ENCODE data around the gene TSHZ1.

The TSHZ1 gene

DNA sequence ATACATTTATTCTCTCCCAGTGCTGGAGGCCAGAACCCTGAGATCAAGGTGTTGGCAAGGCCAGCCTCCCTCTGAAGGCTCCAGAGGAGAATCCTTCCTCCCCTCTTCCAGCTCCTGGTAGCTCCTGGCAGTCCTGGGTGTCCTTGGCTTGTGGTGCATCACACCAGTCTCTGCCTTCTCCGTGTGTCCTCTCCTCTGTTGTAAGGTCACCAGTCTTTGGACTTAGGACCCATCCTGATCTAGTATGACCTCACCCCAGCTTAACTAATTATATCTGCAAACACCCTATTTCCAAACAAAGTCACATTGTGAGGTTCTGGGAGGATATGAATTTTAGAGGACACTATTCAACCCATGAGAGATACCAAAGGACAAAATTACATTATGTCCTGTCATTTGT lies 31.1 kb downstream of the TSHZ1 start:
- DNase-seq (ENCODE audit: low read depth in 4 of 4, low spot score in 1 of 4), result no peak

DNA sequence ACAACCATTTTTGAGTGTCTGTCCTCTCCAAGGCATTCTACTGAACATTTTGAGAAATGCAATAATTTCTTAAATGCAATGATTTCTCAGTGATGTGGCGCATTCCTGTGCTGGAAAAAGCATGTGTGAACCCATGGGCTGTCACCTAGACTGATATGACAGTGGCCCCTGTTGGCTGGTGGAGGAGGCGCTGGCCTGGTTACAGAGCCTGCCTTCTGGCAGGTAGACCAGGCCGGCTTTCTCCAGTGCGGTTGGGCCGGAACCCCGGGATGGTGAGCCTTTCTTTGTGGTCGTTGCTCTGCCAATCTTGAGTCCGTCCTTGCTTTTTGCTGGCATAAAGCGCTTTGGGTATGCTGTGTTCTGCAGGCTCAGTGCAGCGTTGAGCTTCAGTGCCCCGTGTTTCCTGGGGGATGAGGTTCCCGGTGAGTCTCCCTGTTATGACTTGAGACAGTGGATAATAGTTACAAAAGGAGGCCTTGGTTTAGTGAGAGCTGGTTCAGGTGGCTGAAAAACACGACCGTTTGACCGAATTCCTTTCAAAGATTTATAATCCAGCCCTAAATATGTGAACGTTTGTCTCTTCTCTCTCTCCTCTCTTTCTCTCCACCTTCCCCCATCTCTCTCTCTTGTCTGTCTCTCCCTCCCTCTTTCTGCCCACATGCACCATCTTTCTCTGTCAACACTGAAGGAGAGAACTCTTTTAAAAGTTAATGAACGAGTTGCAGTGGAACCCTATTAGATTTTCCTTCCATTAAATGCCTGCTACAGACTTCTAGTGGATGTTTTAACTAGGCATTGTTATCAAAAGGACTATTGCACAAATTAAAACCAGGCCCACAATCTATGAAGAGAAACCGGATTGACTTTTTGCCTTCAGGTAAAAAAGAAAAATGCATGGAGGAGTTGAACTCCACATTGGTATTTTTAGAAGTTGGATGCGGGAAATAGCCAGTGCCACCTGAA lies 34.0 kb downstream of the TSHZ1 start:
- no peak for DNase-seq (ENCODE audit: low read depth in 4 of 4, low spot score in 1 of 4)

DNA sequence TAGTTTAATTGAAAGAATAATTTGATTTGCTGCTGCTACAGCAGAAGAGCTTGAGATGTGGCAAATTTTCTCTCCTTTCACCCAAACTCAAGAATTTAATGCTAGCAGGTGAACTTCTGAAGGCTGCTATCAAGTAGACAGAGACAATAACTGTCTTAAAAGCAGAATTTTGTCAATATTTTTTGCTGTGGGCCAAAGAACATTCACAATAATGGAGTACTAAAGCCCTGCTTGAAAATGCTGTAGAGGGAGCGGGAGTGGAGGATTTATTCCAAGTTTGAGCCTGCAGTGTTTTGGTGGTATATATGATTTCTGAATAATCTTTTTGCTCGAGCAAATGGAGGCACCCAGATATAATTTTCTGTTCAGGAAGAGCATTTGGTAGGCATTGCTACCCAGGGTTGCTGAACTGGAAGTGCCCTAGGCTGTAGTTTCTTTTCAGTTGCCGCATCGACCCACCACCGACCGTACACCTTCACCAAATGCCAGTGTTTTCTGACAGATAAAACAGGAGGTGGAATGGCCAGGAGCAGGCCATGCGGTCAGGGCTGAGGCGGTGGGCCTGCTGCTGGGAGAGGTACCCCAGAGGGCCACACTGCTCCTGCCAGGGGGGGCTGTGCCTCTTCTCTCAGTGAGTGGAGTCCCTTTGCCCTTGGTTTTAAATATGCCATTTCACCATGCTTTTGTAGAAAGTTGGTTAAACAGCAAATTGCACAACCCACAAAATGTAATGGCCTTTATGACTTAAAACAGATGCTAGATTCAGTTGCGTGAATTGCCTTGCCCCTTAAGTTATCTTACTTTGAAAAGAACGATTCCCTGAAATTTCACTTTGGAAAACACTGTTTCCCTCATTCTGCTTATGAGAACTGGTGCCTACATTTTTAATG lies 36.4 kb downstream of the TSHZ1 start:
- no peak for DNase-seq (ENCODE audit: low read depth in 4 of 4, low spot score in 1 of 4)

DNA sequence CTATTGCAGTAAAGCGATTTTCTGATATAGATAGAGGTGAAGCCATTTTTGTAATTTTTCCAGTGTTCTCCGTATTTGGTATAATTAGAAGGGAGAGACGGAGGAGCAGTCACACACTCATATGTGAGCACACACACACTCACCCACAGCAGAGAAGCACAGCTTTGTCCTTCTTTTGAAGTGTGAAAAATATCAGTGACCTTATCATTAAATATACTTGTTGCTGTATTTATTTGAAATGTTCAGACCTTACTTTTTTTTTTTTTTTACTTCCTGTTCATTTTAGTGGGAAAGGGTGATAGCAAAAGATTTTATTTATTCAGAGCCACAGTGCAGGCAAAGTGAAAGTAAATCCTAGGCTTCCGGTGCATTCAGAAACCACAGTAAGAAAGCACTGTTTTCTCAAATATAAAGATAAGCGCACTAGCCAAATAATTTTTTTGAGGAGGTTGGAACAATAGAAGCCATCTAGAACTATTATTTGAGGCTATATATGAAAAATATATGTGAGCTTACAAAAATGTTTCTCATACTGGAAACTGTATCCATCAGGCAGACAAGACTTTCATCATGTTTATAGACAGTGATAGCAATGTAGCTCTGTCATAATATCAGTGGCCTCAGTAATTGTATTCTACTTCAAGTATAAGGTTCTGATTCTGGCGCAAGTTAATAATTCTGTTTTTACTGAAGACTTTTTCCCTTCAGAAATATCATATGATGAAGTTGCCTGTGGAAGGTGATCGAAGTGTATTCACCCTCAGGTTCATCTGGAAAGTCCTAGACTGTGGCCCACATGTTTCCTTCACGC lies 37.2 kb downstream of the TSHZ1 start:
- DNase-seq (ENCODE audit: low read depth in 4 of 4, low spot score in 1 of 4), result no peak

DNA sequence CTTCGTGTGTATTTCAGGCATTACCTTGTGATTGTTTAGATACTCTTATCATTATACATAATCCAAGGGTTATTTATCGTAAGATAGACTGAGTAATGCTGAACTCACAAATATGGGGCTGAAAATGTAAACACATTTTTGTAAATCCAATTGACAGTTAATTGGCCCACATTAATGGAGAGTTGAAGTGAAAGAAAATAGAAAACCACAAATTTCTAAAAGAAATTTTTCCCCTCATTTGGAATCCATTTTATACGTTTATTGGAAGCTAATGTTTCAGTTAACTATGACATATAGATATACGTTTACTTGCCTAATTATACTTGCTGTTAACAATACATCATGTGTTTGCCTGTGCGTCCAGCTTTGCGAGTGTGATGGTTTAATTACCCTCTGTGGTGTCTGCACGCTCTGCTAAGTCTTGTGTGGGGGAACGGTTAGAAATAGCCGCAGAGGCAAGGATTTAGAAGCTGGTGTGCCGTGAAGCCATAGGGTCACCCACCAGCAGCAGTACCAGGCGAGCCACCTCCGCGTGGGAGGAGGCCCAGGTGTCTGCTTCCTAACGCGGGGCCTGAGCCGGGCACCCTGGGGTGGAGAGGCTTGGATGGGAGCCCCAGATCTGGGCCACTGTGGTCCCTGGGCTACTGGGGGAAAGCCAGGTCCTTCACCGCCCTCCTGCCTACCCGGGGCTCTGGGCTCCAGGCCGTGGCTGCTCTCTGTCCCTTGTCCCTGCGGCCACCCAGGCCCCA lies 38.0 kb downstream of the TSHZ1 start:
- no peak for DNase-seq (ENCODE audit: low read depth in 4 of 4, low spot score in 1 of 4)

DNA sequence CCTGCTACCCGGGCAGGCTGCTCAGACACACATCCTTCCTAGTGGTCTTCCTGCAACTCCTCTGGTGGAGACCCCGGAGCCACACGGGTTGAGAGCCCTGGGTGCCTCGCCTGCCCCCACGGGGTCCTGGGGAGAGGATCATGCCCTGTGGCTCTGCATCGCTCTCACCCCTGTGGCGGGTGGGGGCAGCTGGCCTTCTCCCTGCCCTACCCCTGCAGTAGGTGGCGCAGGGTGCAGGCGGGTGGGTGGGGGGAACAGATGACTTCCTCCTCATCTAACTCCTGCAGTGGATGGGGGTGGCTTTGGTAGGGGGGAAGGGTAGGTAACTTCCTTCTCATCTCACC lies 38.5 kb downstream of the TSHZ1 start:
- no peak for DNase-seq (ENCODE audit: low read depth in 4 of 4, low spot score in 1 of 4)

DNA sequence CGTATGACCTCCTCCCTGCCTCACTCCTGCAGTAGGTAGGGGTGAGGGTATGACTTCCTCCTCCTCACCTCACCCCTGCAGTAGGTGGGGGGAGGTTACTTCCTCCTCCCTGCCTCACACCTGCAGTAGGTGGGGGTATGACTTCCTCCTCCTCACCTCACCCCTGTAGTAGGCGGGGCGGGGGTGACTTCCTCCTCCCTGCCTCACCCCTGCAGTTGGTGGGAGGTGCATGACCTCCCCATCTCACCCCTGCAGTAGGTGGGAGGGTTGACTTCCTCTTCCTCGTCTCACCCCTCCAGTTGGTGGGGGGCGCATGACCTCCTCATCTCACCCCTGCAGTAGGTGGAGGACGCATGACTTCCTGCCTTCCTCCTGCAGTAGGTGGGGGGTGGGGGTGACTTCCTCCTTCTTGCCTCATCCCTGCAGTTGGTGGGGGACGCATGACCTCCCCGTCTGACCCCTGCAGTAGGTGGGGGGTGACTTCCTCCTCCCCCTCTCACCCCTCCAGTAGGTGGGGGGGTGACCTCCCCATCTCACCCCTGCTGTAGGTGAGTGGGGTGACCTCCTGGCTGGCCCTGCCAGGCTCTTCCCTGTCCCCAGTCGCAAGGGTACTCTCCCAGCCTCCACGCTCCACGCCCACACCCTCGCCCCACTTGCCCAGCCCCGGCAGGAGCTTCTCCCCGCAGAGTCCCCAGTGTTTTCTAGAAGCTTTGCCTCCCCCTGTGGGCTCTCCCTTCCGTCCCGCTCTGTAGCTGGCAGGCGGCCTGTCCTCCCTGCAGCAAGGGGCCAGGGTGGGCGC lies 39.3 kb downstream of the TSHZ1 start:
- DNase-seq (ENCODE audit: low read depth in 4 of 4, low spot score in 1 of 4), result no peak

DNA sequence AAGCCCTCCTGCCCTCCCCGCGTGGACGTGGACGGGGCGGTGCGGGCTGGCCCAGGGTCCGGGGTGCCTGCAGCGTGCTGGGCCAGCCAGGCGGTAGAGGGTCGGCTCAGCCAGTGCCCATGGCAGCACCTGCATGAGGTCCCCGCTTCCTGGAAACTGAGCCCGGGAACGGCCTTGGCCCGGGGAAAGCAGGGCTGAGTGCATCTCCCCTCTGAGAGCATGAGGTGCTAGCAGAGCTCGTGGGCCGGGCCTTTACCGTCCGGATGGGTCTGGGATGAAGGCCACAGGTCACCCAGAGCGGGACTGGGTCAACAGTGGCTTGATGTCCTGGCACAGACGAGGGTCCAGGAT lies 39.8 kb downstream of the TSHZ1 start:
- DNase-seq (ENCODE audit: low read depth in 4 of 4, low spot score in 1 of 4), result no peak

DNA sequence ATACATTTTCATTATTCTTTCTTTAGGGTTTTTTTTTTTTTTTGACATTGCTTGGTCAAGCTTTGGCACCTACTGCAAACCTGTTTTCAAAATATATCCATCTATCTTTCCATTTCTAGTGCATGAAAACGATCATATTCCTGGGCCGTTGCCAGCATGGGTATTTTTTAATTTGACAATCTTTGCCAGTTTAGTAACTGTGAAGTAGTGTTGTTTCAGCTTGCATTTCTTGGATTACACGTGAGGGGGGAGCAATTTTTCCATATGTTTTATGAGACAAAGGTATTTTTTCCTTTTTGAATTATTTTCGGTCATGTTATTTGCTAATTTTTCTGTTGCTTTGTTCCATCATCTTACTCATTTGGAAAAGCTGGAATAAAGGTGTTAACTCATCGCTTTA lies 40.9 kb downstream of the TSHZ1 start:
- no peak for DNase-seq (ENCODE audit: low read depth in 4 of 4, low spot score in 1 of 4)

DNA sequence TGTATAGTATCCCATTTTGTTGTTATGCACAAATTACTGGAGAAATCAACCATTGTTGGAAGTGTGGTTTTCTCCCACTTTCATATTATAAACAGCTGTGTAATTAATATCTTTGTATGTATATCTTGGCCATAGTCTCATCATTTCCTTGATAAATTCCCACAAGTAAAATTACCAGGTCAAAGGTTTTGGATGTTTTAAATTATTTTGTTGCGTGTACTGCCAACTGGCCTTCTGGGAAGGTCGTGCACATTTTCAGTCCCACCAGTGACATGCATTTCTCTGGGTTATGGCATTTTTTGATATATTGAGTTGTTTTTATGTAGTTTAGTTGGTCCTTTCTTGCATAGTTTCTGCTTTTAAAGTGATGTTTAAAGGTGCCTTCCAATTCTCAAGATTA lies 41.5 kb downstream of the TSHZ1 start:
- DNase-seq (ENCODE audit: low read depth in 4 of 4, low spot score in 1 of 4), result no peak

DNA sequence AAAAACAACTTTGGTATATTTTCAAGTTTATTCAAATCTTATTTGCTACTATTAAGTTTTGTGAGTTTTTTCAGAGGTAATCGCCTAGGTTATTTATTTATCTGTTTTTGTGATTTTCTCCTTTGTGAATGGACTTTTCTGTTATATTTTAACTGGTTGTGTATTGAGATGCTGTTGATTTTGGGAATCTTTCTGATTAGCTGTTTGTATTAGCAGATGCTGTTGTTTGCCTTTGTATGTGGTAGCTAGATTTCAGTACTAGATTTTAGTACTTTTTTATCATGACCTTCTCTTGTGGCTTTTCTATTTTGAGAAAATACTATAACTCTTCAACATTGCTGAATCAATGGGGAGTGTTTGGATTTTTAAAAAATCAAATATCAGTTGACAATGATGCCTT lies 42.4 kb downstream of the TSHZ1 start:
- no peak for DNase-seq (ENCODE audit: low read depth in 4 of 4, low spot score in 1 of 4)

DNA sequence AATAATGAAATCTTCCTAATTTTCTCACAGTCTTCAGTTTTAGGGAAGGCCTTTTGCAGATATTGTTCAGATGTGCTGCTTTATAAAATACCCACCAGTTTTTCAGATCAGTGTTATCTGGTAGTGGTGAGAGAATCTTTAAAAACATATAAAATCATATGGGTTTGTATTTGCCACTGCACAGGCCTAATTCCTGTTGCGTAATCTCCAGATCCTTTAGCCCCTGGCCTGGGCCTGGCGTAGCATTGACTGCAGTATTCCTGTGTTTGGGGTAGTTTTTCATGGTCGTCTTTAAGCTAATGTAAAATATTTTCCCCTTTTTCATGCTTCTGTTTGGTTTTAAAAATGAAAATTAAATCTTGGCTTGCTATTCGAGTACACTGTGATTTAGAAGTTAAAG lies 43.2 kb downstream of the TSHZ1 start:
- DNase-seq (ENCODE audit: low read depth in 4 of 4, low spot score in 1 of 4), result no peak

DNA sequence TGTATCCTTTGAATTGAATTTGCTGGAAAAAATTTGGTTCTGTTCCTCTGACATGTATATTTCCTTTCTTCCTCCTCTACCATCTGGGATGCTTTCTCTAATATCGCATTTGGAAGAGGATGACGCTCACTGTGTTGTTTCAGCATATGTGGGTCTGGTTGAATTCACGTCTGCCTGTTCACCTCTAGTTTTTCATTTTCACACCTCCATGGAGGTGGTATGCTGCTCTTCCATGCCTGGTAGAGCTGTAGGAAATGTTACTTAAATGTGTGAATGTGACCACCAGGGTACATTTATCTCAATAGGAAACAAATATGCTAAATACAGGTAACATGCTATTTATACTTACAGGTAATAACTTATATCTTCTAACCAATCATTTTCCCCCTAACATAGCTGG lies 44.5 kb downstream of the TSHZ1 start:
- DNase-seq (ENCODE audit: low read depth in 4 of 4, low spot score in 1 of 4), result no peak

DNA sequence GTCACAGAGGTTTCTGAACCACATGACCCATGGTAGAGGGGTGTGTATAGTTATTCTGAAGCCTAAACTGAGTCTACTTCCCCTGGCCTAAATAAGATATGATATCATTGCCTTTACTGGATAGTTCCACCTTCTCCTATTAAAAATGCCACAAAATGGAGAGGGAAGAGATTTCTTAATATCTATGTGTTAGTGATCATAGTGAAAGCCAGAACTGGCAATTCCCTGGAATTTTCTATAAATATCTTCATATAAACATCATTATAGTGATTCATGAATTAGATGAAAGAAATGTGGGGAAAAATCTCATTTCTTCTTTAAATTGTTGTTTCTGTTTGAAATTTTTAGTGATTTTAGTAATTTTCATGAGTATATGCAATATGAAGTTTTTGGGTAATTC lies 45.8 kb downstream of the TSHZ1 start:
- no peak for DNase-seq (ENCODE audit: low read depth in 4 of 4, low spot score in 1 of 4)

DNA sequence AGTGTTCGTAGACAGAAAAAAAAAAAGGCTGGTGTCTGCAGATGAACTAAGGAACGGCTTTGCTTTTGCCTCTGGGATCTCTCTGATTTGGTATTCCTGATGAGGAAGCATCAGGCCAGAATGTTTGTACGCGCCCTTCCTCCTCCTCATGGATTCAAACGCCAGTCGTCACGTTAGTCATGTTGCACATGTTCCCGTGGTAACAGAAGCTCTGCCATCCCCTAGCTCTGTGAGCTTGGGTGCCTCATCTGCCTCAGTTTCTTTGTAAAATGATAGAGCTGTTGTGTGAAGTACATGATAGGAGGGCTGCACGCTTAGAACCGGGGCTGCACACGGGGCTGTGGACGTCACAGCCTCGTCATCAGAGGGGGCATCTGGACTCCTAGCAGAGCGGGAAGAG lies 47.0 kb downstream of the TSHZ1 start:
- DNase-seq (ENCODE audit: low read depth in 4 of 4, low spot score in 1 of 4), result no peak

DNA sequence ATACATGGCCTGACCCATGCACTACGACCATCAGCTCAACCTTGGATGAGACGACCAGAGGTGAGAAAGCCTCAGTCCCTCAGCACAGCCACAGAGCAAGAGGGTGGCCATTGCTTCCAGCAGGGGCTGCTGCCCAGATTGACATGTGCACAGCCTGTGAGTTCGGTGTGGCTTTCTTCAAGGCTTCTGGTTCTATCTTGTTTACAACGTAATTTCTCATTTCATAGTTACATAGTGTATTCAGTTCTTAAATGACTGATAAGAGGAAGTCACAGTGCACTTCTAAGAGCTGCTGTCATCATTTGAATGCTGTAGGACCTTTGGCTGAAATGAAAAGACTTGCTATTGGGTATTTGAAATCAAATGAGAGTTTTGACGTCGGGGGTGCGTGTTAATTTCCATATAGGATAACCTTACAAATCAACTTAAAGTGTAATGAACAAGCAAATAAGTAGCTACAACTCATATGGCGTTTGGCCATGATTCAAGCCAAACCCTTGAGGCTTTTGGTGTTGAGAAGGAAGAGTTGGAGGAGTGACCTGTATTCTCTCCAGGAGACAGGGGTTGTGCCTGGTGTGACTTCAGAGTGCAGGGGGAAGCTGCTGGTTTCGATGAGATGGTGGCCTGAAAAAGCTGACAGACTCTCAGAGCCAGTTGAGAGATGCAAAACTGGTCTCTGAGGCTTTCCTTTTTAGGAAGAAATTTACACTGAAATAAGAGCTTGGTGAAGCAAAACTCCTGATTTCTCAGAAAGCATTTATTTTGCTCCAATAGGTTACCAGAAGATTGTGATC lies 51.0 kb downstream of the TSHZ1 start:
- no peak for DNase-seq (ENCODE audit: low read depth in 4 of 4, low spot score in 1 of 4)

DNA sequence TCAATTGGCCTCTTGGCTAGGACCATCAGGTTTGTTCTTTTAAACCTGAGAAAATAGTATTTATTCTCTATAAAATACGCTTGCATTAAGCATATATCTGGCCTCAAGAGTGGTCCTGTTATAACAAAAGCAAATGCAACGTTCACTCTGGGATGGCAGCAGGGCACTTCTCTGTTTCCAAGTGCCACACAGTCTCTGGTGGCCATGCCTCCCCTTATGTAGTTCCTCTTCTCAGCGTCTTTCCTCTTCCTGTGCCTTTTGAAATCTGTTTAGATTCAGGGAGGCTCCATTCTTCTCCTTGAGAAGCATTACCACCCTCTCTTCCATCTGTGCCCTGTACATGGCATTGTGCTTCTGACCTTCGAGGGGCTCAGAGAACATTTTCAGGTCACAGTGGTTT lies 51.9 kb downstream of the TSHZ1 start:
- DNase-seq (ENCODE audit: low read depth in 4 of 4, low spot score in 1 of 4), result no peak

DNA sequence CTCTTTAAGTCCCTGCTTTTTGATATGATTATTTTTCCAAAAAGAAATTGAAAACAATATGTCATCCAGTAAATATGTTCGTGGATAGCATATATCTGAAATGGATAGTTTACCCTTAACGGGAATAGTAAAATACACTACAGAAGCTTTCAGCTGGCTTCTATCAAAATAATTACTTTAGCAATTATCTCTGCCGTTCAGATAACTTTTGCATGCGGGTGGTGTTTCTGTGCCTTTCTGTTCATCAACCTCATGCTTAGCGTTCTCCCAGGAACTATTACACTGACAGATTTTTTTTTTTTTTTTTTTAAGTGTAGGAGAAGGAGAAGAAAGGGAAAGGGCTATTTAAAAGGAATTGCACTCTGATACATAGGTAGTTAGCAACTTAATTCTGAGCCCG lies 53.6 kb downstream of the TSHZ1 start:
- no peak for DNase-seq (ENCODE audit: low read depth in 4 of 4, low spot score in 1 of 4)

DNA sequence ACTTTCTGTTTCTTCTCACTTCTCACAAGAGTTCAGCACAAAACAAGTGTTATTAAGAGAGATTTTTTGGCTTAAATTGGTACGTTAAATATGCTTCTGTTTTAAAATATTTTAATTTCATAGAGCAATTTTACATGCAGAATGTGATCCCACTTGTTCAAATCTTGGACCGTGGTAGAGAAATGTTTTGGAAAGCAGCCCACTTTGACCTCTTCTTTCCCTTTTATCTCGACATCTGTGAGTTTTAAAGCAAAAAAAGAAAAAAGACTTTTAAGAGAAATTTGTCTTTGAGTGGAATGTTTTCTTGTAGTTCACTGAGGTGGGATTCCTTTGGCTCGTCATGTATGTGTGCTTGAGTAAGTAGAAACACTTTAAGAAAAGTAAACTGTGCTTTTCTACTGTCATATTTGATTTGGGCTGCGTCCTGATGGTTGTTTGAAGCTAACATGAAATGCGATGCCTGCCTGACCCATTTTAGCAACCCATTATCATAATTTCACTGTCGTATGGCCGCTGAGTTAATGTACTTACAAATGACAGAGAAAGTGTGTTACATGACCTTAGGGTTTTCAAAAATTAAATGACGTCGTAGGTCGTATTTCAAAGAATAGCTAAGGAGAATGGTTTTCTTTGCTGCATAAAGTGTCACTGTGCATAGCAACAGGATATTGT lies 54.5 kb downstream of the TSHZ1 start:
- DNase-seq (ENCODE audit: low read depth in 4 of 4, low spot score in 1 of 4), result no peak
